Measurements from ENCODE around the gene AKAP13.

DNA sequence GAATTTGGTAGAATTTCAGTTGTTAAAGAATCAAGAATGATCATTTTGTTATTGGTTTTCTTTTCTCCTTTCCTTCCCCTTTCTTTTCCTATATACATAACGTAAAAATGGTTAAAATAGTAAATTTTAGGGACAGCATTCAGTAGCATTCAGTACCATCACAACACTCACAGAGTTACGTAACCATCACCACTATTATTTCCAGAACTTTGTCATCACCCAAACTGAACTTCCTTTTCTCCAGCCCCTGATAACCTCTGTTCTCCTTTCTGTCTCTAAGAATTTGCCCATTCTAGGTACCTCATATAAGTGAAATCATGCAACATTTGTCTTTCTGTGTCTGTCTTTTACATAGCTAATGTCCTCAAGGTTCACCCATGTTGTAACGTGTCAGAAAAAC lies 165.3 kb downstream of the AKAP13 start:
- no peak for TF ChIP-seq CTCF (IDR thresholded peaks at IDR 0.05)
- no peak for TF ChIP-seq POLR2A (IDR thresholded peaks at IDR 0.05; ENCODE audit: low read length)
- TF ChIP-seq, protein P1, sequence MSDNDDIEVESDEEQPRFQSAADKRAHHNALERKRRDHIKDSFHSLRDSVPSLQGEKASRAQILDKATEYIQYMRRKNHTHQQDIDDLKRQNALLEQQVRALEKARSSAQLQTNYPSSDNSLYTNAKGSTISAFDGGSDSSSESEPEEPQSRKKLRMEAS (IDR thresholded peaks at IDR 0.05), result no peak
- no peak for TF ChIP-seq RFX5 (IDR thresholded peaks at IDR 0.05)
- no peak for TF ChIP-seq MAZ (IDR thresholded peaks at IDR 0.05; ENCODE audit: borderline replicate concordance, low read depth, low read length)
- no peak for TF ChIP-seq RCOR1 (IDR thresholded peaks at IDR 0.05; ENCODE audit: low read depth, low read length)
- TF ChIP-seq REST (IDR thresholded peaks at IDR 0.05), result no peak
- no peak for TF ChIP-seq EP300 (IDR thresholded peaks at IDR 0.05)
- no peak for TF ChIP-seq PBX3 (IDR thresholded peaks at IDR 0.05)
- TF ChIP-seq PHF8 (IDR thresholded peaks at IDR 0.05; ENCODE audit: borderline replicate concordance, low read depth), result no peak
- no peak for TF ChIP-seq BHLHE40 (IDR thresholded peaks at IDR 0.05; ENCODE audit: low read depth, low read length)
- no peak for TF ChIP-seq ZNF302 (CRISPR knock-in tag; IDR thresholded peaks at IDR 0.05)
